Measurements from ENCODE around the gene TPRG1. TPM values are rescaled to one million over a fixed set of nuclear protein-coding genes. Genes with fewer than 3 reads are reported as not detected.

TPRG1 gene
- total RNA-seq, 2 experiments from 2014 or later, result 2.1 to 2.9 TPM

- Histone ChIP-seq H3K27ac (ENCODE audit: low read depth in 1 of 2, low read length in 2 of 2) (no peak overlapping the region), H3K27me3 (ENCODE audit: control insufficient read depth in 1 of 2, insufficient read depth in 2 of 2, low read length in 2 of 2) (no peaks in the 10 kb centered on the region), H3K4me3 (ENCODE audit: low read length) (no peak overlapping the region), H3K36me3 (ENCODE audit: insufficient read depth, low read length) (no peaks in the 10 kb centered on the region), H3K9me3 (ENCODE audit: control insufficient read depth in 1 of 2, insufficient read depth in 1 of 2, low read length in 2 of 2) (no peaks in the 10 kb centered on the region), H3K4me1 (ENCODE audit: insufficient read depth, low read length) (peaks cover 8% of the 10 kb centered on the region)
- ChIA-PET CTCF (interaction anchor here (0.7 kb wide), 1 partner anchor 499 kb away, joined by 4 read pairs; no protein-coding TSS in a partner anchor), POLR2A (interaction anchor here (1.0 to 1.7 kb wide), 5 partner anchors 8 to 26 kb away, joined by 3 to 5 read pairs (median 3); no protein-coding TSS in a partner anchor)
- H3K36me3 Mint-ChIP-seq (ENCODE audit: low read depth), result no peaks in the 10 kb centered on the region
- no peak for DNase-seq
- ATAC-seq (ENCODE audit: poor library complexity), result no peak
- no peaks in the 10 kb centered on the region for H3K9me3 Mint-ChIP-seq
- peaks cover 43% of the 10 kb centered on the region for H3K4me1 Mint-ChIP-seq (ENCODE audit: low read depth)
- no peaks in the 10 kb centered on the region for H3K27me3 Mint-ChIP-seq
- no peak overlapping the region for H3K27ac Mint-ChIP-seq
- TF ChIP-seq CTCF (IDR thresholded peaks at IDR 0.05), result no peak
- intact Hi-C loops (cut with DNase I, micrococcal nuclease), result no loop called here
- no peak overlapping the region for H3K4me3 Mint-ChIP-seq
Measured at GRCh38 chr3:189308608-189309007, 136.8 kb downstream of the TPRG1 start.

GRCh38 chr3:189309400-189309975 lies 137.7 kb downstream of the TPRG1 start:
- H3K4me3 Mint-ChIP-seq, result no peak overlapping the region
- CTCF ChIA-PET, result no interaction called here

GRCh38 chr3:189311521-189311920 lies 139.8 kb downstream of the TPRG1 start:
- no peaks in the 10 kb centered on the region for H3K36me3 ChIP-seq (ENCODE audit: insufficient read depth, low read length)
- no peaks in the 10 kb centered on the region for H3K27me3 ChIP-seq (ENCODE audit: control insufficient read depth in 1 of 2, insufficient read depth in 2 of 2, low read length in 2 of 2)
- peaks cover 4% of the 10 kb centered on the region for H3K4me1 ChIP-seq (ENCODE audit: insufficient read depth, low read length)
- intact Hi-C loops (cut with DNase I, micrococcal nuclease), result no loop called here
- no peak overlapping the region for H3K4me3 ChIP-seq (ENCODE audit: low read length)
- no peak for DNase-seq
- no peak overlapping the region for H3K27ac ChIP-seq (ENCODE audit: low read depth in 1 of 2, low read length in 2 of 2)
- ChIA-PET CTCF (no interaction called here), POLR2A (interaction anchor here (1.4 kb wide), 1 partner anchor 13 kb away, joined by 3 read pairs; no protein-coding TSS in a partner anchor)
- no peak overlapping the region for H3K4me3 Mint-ChIP-seq
- H3K27ac Mint-ChIP-seq, result no peak overlapping the region
- peaks cover 26% of the 10 kb centered on the region for H3K4me1 Mint-ChIP-seq (ENCODE audit: low read depth)
- TF ChIP-seq CTCF (IDR thresholded peaks at IDR 0.05), result no peak
- no peak for ATAC-seq (ENCODE audit: poor library complexity)
- H3K27me3 Mint-ChIP-seq, result no peaks in the 10 kb centered on the region
- no peaks in the 10 kb centered on the region for H3K9me3 Mint-ChIP-seq
- no peaks in the 10 kb centered on the region for H3K36me3 Mint-ChIP-seq (ENCODE audit: low read depth)
- no peaks in the 10 kb centered on the region for H3K9me3 ChIP-seq (ENCODE audit: control insufficient read depth in 1 of 2, insufficient read depth in 1 of 2, low read length in 2 of 2)

More at GRCh38 chr3:189309400-189309975, 137.7 kb downstream of the TPRG1 start:
- Histone ChIP-seq H3K27ac (ENCODE audit: low read depth in 1 of 2, low read length in 2 of 2) (no peak overlapping the region), H3K4me3 (ENCODE audit: low read length) (no peak overlapping the region), H3K36me3 (ENCODE audit: insufficient read depth, low read length) (no peaks in the 10 kb centered on the region), H3K9me3 (ENCODE audit: control insufficient read depth in 1 of 2, insufficient read depth in 1 of 2, low read length in 2 of 2) (no peaks in the 10 kb centered on the region), H3K27me3 (ENCODE audit: control insufficient read depth in 1 of 2, insufficient read depth in 2 of 2, low read length in 2 of 2) (no peaks in the 10 kb centered on the region), H3K4me1 (ENCODE audit: insufficient read depth, low read length) (peaks cover 5% of the 10 kb centered on the region)
- POLR2A ChIA-PET, result interaction anchor here (1.0 to 1.7 kb wide), 2 partner anchors 12 to 15 kb away, joined by 4 to 5 read pairs; no protein-coding TSS in a partner anchor
- Mint-ChIP-seq H3K4me1 (ENCODE audit: low read depth) (peaks cover 35% of the 10 kb centered on the region), H3K9me3 (no peaks in the 10 kb centered on the region), H3K27ac (no peak overlapping the region), H3K27me3 (no peaks in the 10 kb centered on the region), H3K36me3 (ENCODE audit: low read depth) (no peaks in the 10 kb centered on the region)
- TF ChIP-seq CTCF (IDR thresholded peaks at IDR 0.05), result no peak
- intact Hi-C loops (cut with DNase I, micrococcal nuclease), result no loop called here
- ATAC-seq (ENCODE audit: poor library complexity) (no peak), DNase-seq (no peak)
